Esophagus muscularis mucosa (tissue), 4 donors: Measurements from ENCODE around the gene DTNBP1. TPM values are rescaled to one million over a fixed set of nuclear protein-coding genes. Genes with fewer than 3 reads are reported as not detected.

Experiments used
- DNase-seq: peaks from one replicate; pipeline ENCODE4 v3.0.0-alpha.2; 2017; ENCODE audit errors: extremely low spot score
- H3K27ac ChIP-seq, 4 donors: fragments of 200-600 bp; sonication (generic); replicated peaks in 1 of 4; 1 replicate in 3 of 4; 2 replicates in 1 of 4; pipeline ENCODE4 v1.5.1; 2016 to 2019; ENCODE audit warnings: mild to moderate bottlenecking in 1 of 4
- H3K27me3 ChIP-seq, 4 donors: fragments of 200-600 bp; sonication (generic); one replicate each; pipeline versions ENCODE4 v1.5.1 to v1.6.0; 2016 to 2019
- H3K36me3 ChIP-seq, 4 donors: fragments of 200-600 bp; sonication (generic); one replicate each; pipeline ENCODE4 v1.5.1; 2016 to 2019
- H3K4me1 ChIP-seq, 4 donors: fragments of 200-600 bp; sonication (generic); one replicate each; pipeline ENCODE4 v1.5.1; 2016 to 2019
- H3K4me3 ChIP-seq, 4 donors: fragments of 200-600 bp; sonication (generic); 1 replicate in 2 of 4; 2 replicates in 2 of 4; pipeline ENCODE4 v1.5.1; 2016 to 2019; ENCODE audit warnings: mild to moderate bottlenecking in 4 of 4, moderate library complexity in 1 of 4
- H3K9me3 ChIP-seq, 4 donors: fragments of 200-600 bp; sonication (generic); 1 replicate in 3 of 4; 2 replicates in 1 of 4; pipeline ENCODE4 v1.5.1; 2016 to 2019
- CTCF ChIP-seq, 3 experiments: fragments of 200-600 bp in 2 of 3; fragments of 450-650 bp in 1 of 3; sonication (generic) in 2 of 3; IDR thresholded peaks; one replicate each; pipeline ENCODE4 v1.5.1; 2017 to 2019; ENCODE audit warnings: antibody characterized with exemption in 3 of 3, mild to moderate bottlenecking in 2 of 3, moderate library complexity in 1 of 3
- EP300 ChIP-seq: sonication (generic); formaldehyde crosslinking; IDR thresholded peaks from one replicate; pipeline ENCODE4 v1.6.1; 2017; ENCODE audit warnings: antibody characterized with exemption
- POLR2A ChIP-seq: fragments of 450-650 bp; IDR thresholded peaks from one replicate; pipeline ENCODE4 v1.6.1; 2017; ENCODE audit warnings: antibody characterized with exemption, moderate library complexity, mild to moderate bottlenecking, low read depth
- POLR2AphosphoS5 ChIP-seq, 2 donors: sonication (generic); formaldehyde crosslinking; IDR thresholded peaks; one replicate each; pipeline ENCODE4 v1.6.1; 2017; ENCODE audit warnings: antibody characterized with exemption in 2 of 2
- WGBS: methylation state at CpG from one replicate; pipeline ENCODE4 v1.1.5; 2018; 5-methylcytosine and 5-hydroxymethylcytosine counted together
- intact Hi-C: fragments of 100-400 bp; cut with DNase I; formaldehyde crosslinking; loops from one replicate; pipeline ENCODE4 v1.15.1; 2023
- total RNA-seq, 4 donors: library from RNA; depleted of rRNA; stranded (reverse); fragments of >200 nt; gene quantifications; one replicate each; pipeline versions ENCODE4 v1.1.0 to v1.2.1, GENCODE V29; 2016

Gene DTNBP1
- total RNA-seq, 4 donors from 2014 or later, result 18.3 to 26.8 (median 25.4) TPM

DNA sequence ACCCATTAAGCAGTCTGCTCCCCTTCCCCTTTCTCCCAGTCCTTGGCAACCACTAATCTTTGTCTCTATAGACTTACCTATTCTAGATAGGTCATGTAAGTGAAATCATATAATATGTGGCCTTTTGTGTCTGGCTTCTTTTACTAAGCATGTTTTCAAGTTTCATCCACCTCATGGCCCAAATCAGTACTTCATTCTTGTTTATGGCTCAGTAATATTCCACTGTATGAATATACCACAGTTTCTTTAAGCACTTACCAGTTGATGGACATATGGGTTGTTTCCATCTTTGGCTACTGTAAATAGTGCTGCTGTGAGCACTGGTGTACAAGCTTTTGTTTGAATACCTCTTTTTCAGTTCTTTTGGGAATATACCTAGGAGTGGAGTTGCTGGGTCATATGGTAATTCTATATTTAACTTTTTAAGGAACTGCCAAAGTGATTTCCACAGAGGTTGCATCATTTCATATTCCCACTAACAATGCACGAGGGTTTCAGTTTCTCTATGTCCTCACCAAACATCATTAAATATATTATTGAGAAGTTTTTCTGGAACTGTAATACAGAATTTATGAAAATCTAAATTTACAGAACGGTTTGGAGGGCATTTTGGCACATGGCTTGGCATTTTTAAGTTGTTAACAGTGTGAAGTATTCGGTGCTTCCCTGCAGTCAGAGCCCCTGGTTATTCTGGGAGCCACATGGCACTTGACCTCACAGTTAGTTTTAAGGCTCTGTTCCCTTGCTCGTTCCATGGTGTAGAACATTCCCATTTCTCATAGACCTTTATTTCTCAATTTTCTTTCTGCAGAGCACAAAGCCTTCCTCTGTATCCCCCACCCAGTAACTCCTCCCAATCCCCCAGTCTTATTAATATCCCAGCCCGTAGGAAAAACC lies 27.0 kb upstream of the DTNBP1 start:
- intact Hi-C loops, result no loop called here
- no peak overlapping the region for H3K27ac ChIP-seq
- WGBS, result 58% methylated on average over 5 of the region's 5 CpGs

DNA sequence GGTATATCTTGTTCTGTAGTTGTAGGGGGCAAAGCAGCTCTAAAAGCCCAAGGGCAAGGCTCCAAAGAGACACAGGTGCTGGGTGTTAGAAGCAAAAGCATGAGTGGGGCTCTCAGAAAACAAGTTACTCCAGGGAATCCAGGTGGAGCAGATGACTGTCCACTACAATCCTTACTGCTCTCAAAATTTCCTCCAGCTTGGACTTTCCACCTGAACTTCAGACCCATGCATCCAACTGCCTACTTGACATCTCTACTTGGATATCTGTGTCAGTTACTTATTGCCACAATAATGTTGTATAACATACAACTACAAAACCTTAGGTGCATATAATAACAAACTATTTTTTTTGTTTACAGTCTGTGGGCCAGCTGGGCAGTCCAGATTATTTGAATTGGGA lies 22.8 kb upstream of the DTNBP1 start:
- no peak overlapping the region for H3K4me3 ChIP-seq
- no peaks in the 10 kb centered on the region for H3K27me3 ChIP-seq
- H3K4me1 ChIP-seq, result peaks cover 3 to 7% (median 6%) of the 10 kb centered on the region in 4 donors
- H3K9me3 ChIP-seq, result no peaks in the 10 kb centered on the region
- H3K27ac ChIP-seq, result no peak overlapping the region
- no peak for DNase-seq
- intact Hi-C loops, result no loop called here
- H3K36me3 ChIP-seq, result no peaks in the 10 kb centered on the region
- TF ChIP-seq CTCF (IDR thresholded peaks at IDR 0.05), result no peak
- TF ChIP-seq POLR2A, result no peak
- no peak for TF ChIP-seq POLR2AphosphoS5 (IDR thresholded peaks at IDR 0.05)
- no peak for TF ChIP-seq EP300

More for the DNA sequence above, 27.0 kb upstream of the DTNBP1 start:
- TF ChIP-seq EP300 (no peak), POLR2AphosphoS5 (IDR thresholded peaks at IDR 0.05) (no peak), CTCF (IDR thresholded peaks at IDR 0.05) (no peak), POLR2A (no peak)
- Histone ChIP-seq H3K27me3 (no peaks in the 10 kb centered on the region), H3K4me1 (peaks cover 11 to 18% (median 16%) of the 10 kb centered on the region in 4 donors), H3K36me3 (no peaks in the 10 kb centered on the region), H3K9me3 (no peaks in the 10 kb centered on the region), H3K4me3 (no peak overlapping the region)
- no peak for DNase-seq

GRCh38 chr6:15682965-15683822 lies 20.4 kb upstream of the DTNBP1 start:
- Histone ChIP-seq H3K4me3 (no peak overlapping the region), H3K9me3 (no peaks in the 10 kb centered on the region), H3K27me3 (no peaks in the 10 kb centered on the region), H3K27ac (no peak overlapping the region), H3K36me3 (no peaks in the 10 kb centered on the region), H3K4me1 (no peaks in the 10 kb centered on the region)
- intact Hi-C loops, result no loop called here
- 92% methylated on average over 7 of the region's 7 CpGs for WGBS
- TF ChIP-seq EP300 (no peak), POLR2AphosphoS5 (IDR thresholded peaks at IDR 0.05) (no peak), CTCF (IDR thresholded peaks at IDR 0.05) (no peak), POLR2A (no peak)
- DNase-seq, result no peak

- no peak for TF ChIP-seq POLR2AphosphoS5 (IDR thresholded peaks at IDR 0.05)
- no peak for TF ChIP-seq POLR2A
- 86% methylated on average over 1 of the region's 1 CpG for WGBS
- H3K27ac ChIP-seq, result no peak overlapping the region
- intact Hi-C loops, result no loop called here
- H3K9me3 ChIP-seq, result no peaks in the 10 kb centered on the region
- DNase-seq, result no peak
- no peaks in the 10 kb centered on the region for H3K4me1 ChIP-seq
- H3K36me3 ChIP-seq, result no peaks in the 10 kb centered on the region
- no peak overlapping the region for H3K4me3 ChIP-seq
- no peaks in the 10 kb centered on the region for H3K27me3 ChIP-seq
Measured at GRCh38 chr6:15681946-15682345, 19.1 kb upstream of the DTNBP1 start.

DNA sequence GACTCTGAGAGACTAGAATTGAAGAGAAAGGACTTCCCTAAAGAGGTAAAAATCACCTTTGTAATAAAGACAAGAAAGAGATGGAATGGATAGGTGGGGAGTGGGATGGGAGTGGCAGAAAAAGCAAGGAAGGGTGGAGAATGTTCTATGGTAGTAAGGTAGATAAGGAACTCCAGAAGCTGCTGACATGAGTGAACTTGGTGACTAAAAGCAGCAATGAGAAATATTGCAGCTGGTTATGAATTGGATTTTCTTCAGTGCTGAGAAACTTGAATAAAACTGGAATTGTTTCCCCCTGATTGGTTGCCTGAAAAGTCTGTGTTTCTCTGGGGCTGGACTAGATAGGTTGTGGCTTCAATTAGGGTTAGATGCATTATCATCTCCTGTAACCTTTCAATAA lies 15.7 kb upstream of the DTNBP1 start:
- H3K36me3 ChIP-seq, result no peaks in the 10 kb centered on the region
- no peak overlapping the region for H3K4me3 ChIP-seq
- H3K9me3 ChIP-seq, result no peaks in the 10 kb centered on the region
- TF ChIP-seq POLR2AphosphoS5 (IDR thresholded peaks at IDR 0.05), result no peak
- TF ChIP-seq EP300, result no peak
- no peak for TF ChIP-seq POLR2A
- no peak for TF ChIP-seq CTCF (IDR thresholded peaks at IDR 0.05)
- H3K27me3 ChIP-seq, result no peaks in the 10 kb centered on the region
- DNase-seq, result no peak
- H3K27ac ChIP-seq, result no peak overlapping the region
- no peaks in the 10 kb centered on the region for H3K4me1 ChIP-seq
- intact Hi-C loops, result no loop called here
